Lower leg skin (tissue), 3 donors: ENCODE data around the gene MYO15B.

Source experiments
- CTCF ChIP-seq, 3 donors: fragments of 450-650 bp; IDR thresholded peaks; one replicate each; pipeline ENCODE4 v1.5.1; 2016; ENCODE audit warnings: antibody characterized with exemption in 3 of 3, mild to moderate bottlenecking in 3 of 3, moderate library complexity in 2 of 3
- POLR2A ChIP-seq, 2 donors: fragments of 450-650 bp; IDR thresholded peaks; one replicate each; pipeline ENCODE4 v1.6.1; 2016 to 2017; ENCODE audit warnings: antibody characterized with exemption in 2 of 2, mild to moderate bottlenecking in 1 of 2, moderate library complexity in 1 of 2

- TF ChIP-seq CTCF (IDR thresholded peaks at IDR 0.05) (no peak), POLR2A (IDR thresholded peaks at IDR 0.05) (no peak)
Measured at GRCh38 chr17:75622771-75623273, 35.2 kb downstream of the MYO15B start.
